Gastrocnemius medialis (tissue), 4 donors: Measurements from ENCODE around the gene CCDC102B. TPM values are rescaled to one million over a fixed set of nuclear protein-coding genes. Genes with fewer than 3 reads are reported as not detected.

Source experiments
- ATAC-seq, 2 donors: fragments of 150-250 bp; one replicate each; pipeline ENCODE4 v1.9.1; 2016
- DNase-seq, 2 donors: peaks; one replicate each; pipeline ENCODE4 v3.0.0-alpha.2; 2019
- H3K27ac ChIP-seq, 4 donors: fragments of 200-600 bp; sonication (generic); 1 replicate in 1 of 4; 2 replicates in 3 of 4; pipeline ENCODE4 v1.5.1; 2016 to 2018; ENCODE audit warnings: mild to moderate bottlenecking in 2 of 4, moderate library complexity in 1 of 4
- H3K27me3 ChIP-seq, 3 donors: fragments of 200-600 bp; sonication (generic) in 2 of 3; 1 replicate in 1 of 3; 2 replicates in 2 of 3; pipeline versions ENCODE4 v1.5.1 to v1.6.0; 2016 to 2019; ENCODE audit warnings: mild to moderate bottlenecking in 1 of 3, moderate library complexity in 1 of 3
- H3K36me3 ChIP-seq, 2 donors: fragments of 200-600 bp; sonication (generic) in 1 of 2; one replicate each; pipeline ENCODE4 v1.5.1; 2017 to 2018
- H3K4me1 ChIP-seq, 2 donors: fragments of 200-600 bp; sonication (generic) in 1 of 2; one replicate each; pipeline ENCODE4 v1.5.1; 2016 to 2017; ENCODE audit warnings: mild to moderate bottlenecking in 2 of 2
- H3K4me3 ChIP-seq, 4 donors: fragments of 200-600 bp; sonication (generic) in 3 of 4; 1 replicate in 1 of 4; 2 replicates in 3 of 4; pipeline ENCODE4 v1.5.1; 2016 to 2019; ENCODE audit warnings: mild to moderate bottlenecking in 2 of 4
- H3K9me3 ChIP-seq, 3 donors: fragments of 200-600 bp; sonication (generic) in 2 of 3; 1 replicate in 1 of 3; 2 replicates in 2 of 3; pipeline ENCODE4 v1.5.1; 2016 to 2019
- CTCF ChIP-seq, 5 experiments: fragments of 450-650 bp in 3 of 5; fragments of 200-600 bp in 2 of 5; sonication (generic) in 2 of 5; IDR thresholded peaks in 4 of 5; conservative IDR thresholded peaks in 1 of 5; 1 replicate in 4 of 5; 2 replicates in 1 of 5; pipeline ENCODE4 v1.5.1; 2016 to 2019; ENCODE audit warnings: antibody characterized with exemption in 5 of 5, mild to moderate bottlenecking in 3 of 5, moderate library complexity in 3 of 5
- POLR2A ChIP-seq, 2 donors: fragments of 450-650 bp; IDR thresholded peaks; one replicate each; pipeline ENCODE4 v1.6.1; 2017; ENCODE audit warnings: antibody characterized with exemption in 2 of 2, mild to moderate bottlenecking in 2 of 2, moderate library complexity in 2 of 2
- in situ Hi-C, 4 donors: fragments of 200-750 bp; cut with MboI; loops; one replicate each; pipeline versions ENCODE4 v1.15.0 to v1.8.0; 2017; ENCODE audit warnings: low sequenced_read_pairs in 4 of 4
- intact Hi-C: fragments of 100-400 bp; cut with DNase I; formaldehyde crosslinking; loops from one replicate; pipeline ENCODE4 v1.15.1; 2023; ENCODE audit warnings: low total_unique reads
- total RNA-seq, 4 donors: library from RNA; depleted of rRNA; stranded (reverse); fragments of >200 nt; gene quantifications; one replicate each; pipeline versions ENCODE4 v1.1.0 to v1.2.3, GENCODE V29; 2016

CCDC102B gene
- total RNA-seq, 4 donors from 2014 or later: 0.93 to 3.3 (median 1.3) TPM

GRCh38 chr18:68766433-68766832 is 31.4 kb upstream of the CCDC102B start:
- ATAC-seq: no peak
- H3K4me1 ChIP-seq: no peaks in the 10 kb centered on the region

GRCh38 chr18:68769461-68769860 is 28.4 kb upstream of the CCDC102B start:
- intact Hi-C loops: no loop called here
- no peaks in the 10 kb centered on the region for H3K36me3 ChIP-seq
- no peak overlapping the region for H3K4me3 ChIP-seq
- H3K9me3 ChIP-seq: peaks cover 0 to 4% (median 0%) of the 10 kb centered on the region in 3 donors
- H3K27me3 ChIP-seq: no peaks in the 10 kb centered on the region
- H3K27ac ChIP-seq: no peak overlapping the region
- in situ Hi-C loops: loop anchor here in 1 of 4 donors (25.0 kb wide), 1 partner anchor 1357 kb away; no protein-coding TSS in a partner anchor
- TF ChIP-seq CTCF (IDR thresholded peaks at IDR 0.05 in 4 of 5, conservative IDR thresholded peaks at IDR 0.05 in 1 of 5) (no peak), POLR2A (IDR thresholded peaks at IDR 0.05) (no peak)
- ATAC-seq: peak in 1 of 2 donors; percentile 55
- DNase-seq: peak in 1 of 2 donors; percentile 28
- H3K4me1 ChIP-seq: no peaks in the 10 kb centered on the region

More at GRCh38 chr18:68766433-68766832, 31.4 kb upstream of the CCDC102B start:
- H3K27me3 ChIP-seq: no peaks in the 10 kb centered on the region
- H3K36me3 ChIP-seq: no peaks in the 10 kb centered on the region
- intact Hi-C loops: no loop called here
- H3K9me3 ChIP-seq: peaks cover 0 to 4% (median 0%) of the 10 kb centered on the region in 3 donors
- DNase-seq: no peak
- TF ChIP-seq POLR2A (IDR thresholded peaks at IDR 0.05) (no peak), CTCF (IDR thresholded peaks at IDR 0.05 in 4 of 5, conservative IDR thresholded peaks at IDR 0.05 in 1 of 5) (no peak)
- in situ Hi-C loops: loop anchor here in 1 of 4 donors (25.0 kb wide), 1 partner anchor 1354 kb away; no protein-coding TSS in a partner anchor
- H3K4me3 ChIP-seq: no peak overlapping the region
- H3K27ac ChIP-seq: no peak overlapping the region

GRCh38 chr18:68772268-68772667 is 25.6 kb upstream of the CCDC102B start:
- ATAC-seq: no peak
- intact Hi-C loops: no loop called here

GRCh38 chr18:68778280-68778886 is 19.5 kb upstream of the CCDC102B start:
- TF ChIP-seq POLR2A (IDR thresholded peaks at IDR 0.05) (no peak), CTCF (IDR thresholded peaks at IDR 0.05 in 4 of 5, conservative IDR thresholded peaks at IDR 0.05 in 1 of 5) (no peak)
- H3K36me3 ChIP-seq: no peaks in the 10 kb centered on the region
- H3K27ac ChIP-seq: no peak overlapping the region
- DNase-seq: no peak
- H3K9me3 ChIP-seq: no peaks in the 10 kb centered on the region
- no peaks in the 10 kb centered on the region for H3K27me3 ChIP-seq
- intact Hi-C loops (no loop called here), in situ Hi-C loops (no loop called here)
- ATAC-seq: no peak
- no peaks in the 10 kb centered on the region for H3K4me1 ChIP-seq
- H3K4me3 ChIP-seq: no peak overlapping the region

More at GRCh38 chr18:68772268-68772667, 25.6 kb upstream of the CCDC102B start:
- Histone ChIP-seq H3K4me3 (no peak overlapping the region), H3K9me3 (peaks cover 0 to 4% (median 0%) of the 10 kb centered on the region in 3 donors), H3K27me3 (no peaks in the 10 kb centered on the region), H3K4me1 (no peaks in the 10 kb centered on the region), H3K36me3 (no peaks in the 10 kb centered on the region), H3K27ac (no peak overlapping the region)
- no peak for DNase-seq
- TF ChIP-seq CTCF (IDR thresholded peaks at IDR 0.05 in 4 of 5, conservative IDR thresholded peaks at IDR 0.05 in 1 of 5) (no peak), POLR2A (IDR thresholded peaks at IDR 0.05) (no peak)
- in situ Hi-C loops: loop anchor here in 1 of 4 donors (25.0 kb wide), 1 partner anchor 1360 kb away; no protein-coding TSS in a partner anchor
